GM21576 (cell line): ENCODE results near the gene DDX31.

Source experiments
- ATAC-seq: cut with Tn5 transposase; IDR thresholded peaks from one replicate; pipeline ENCODE4 v1.9.1; 2021; ENCODE audit warnings: mild to moderate bottlenecking, moderate library complexity; ENCODE audit not compliant: unreplicated experiment

Gene DDX31

GRCh38 chr9:132674485-132674884 lies 4.7 kb upstream of the DDX31 start:
- ATAC-seq, result no peak

GRCh38 chr9:132673355-132673754 lies 3.6 kb upstream of the DDX31 start:
- ATAC-seq, result no peak

GRCh38 chr9:132672413-132672690 lies 2.6 kb upstream of the DDX31 start:
- ATAC-seq, result no peak

DNA sequence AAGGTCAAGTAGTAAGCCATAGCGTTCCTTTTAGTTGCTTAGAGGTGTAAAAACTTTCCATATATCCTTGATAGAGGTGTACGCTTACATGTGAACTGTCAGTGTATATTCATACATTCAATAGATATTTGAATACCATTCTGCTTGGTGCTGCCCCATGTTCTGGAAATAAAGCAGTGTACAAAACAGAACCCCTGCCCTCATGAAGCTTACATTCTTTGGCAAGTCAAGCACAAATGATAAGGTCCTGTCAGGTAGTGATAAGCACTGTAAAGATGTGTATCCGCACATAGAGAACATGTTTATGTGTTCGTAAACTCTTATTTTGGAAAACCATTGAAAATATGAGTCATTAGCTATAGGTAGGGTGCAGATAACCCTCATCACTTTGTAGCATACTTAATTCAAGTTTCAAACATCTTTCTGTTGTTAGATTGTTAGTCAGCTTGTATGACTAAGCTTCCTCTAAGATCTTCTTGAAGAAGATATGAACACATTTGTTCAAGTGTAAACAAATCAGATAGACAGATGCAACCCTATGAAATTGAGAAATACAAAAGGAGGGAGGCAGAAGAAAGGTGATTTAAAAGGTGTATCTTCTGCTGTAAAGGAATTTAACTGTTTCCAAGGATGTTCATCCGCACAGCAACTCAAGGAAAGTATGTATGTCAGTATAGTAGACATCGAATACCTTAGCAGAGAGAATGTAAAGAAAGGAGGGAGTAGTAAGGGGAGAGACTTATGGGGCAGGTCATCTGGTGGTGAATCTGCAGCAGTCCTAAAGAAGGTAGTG lies 2.0 kb upstream of the DDX31 start:
- no peak for ATAC-seq

GRCh38 chr9:132670457-132671391 lies 941 bp upstream of the DDX31 start, which contains the start of gene GTF3C4:
TSS of gene GTF3C4 (plus strand) at chr9:132670464. CDS start at chr9:132670599, 135 bp downstream.
- ATAC-seq, result no peak

GRCh38 chr9:132669319-132669697 lies 475 bp downstream of the DDX31 start:
- ATAC-seq, result no peak

GRCh38 chr9:132663851-132664250 lies 5.9 kb downstream of the DDX31 start:
- ATAC-seq, result no peak

- no peak for ATAC-seq
Observed at GRCh38 chr9:132663117-132663516, 6.7 kb downstream of the DDX31 start.

- no peak for ATAC-seq
Observed at GRCh38 chr9:132662152-132662945, 7.4 kb downstream of the DDX31 start.

DNA sequence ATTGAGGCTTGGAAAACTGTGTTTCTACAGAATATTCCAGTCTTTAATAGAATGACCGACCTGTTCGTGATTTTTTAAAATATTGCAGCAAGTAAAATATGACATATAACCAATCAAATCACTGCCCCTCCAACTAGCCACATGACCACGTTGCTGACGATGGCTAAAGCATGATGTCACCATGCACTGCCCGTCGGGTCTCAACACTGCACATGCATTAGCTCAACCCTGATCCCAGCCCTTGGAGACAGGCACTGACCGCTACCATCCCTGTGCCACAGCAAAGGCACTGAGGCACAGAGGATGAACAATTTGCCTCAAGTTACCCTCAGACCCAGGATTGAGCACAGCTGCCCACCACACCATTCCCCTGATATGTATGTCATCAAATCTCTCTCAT lies 13.5 kb downstream of the DDX31 start:
- no peak for ATAC-seq

DNA sequence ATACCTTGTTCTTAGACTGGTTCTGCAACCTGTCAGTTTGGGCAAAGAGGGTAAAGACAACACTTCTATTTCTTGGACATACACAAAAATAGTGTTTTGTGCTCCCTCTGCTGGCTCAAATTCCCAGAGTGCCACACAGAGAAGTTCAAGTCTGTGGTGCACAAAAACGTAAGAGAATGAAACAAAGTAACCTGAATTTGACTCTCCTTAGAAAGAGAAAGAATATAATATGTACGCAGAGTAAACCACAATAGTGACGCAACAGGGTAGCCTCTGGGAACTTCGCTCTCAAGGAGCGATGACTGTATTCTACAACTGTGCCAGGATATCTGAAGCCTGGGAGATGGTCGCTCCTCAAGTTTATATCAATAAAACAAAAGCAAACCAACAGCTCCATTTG lies 18.5 kb downstream of the DDX31 start:
- ATAC-seq, result no peak

- ATAC-seq, result no peak
Observed at GRCh38 chr9:132648685-132649084, 21.1 kb downstream of the DDX31 start.

GRCh38 chr9:132648283-132648682 lies 21.5 kb downstream of the DDX31 start:
- ATAC-seq, result no peak

DNA sequence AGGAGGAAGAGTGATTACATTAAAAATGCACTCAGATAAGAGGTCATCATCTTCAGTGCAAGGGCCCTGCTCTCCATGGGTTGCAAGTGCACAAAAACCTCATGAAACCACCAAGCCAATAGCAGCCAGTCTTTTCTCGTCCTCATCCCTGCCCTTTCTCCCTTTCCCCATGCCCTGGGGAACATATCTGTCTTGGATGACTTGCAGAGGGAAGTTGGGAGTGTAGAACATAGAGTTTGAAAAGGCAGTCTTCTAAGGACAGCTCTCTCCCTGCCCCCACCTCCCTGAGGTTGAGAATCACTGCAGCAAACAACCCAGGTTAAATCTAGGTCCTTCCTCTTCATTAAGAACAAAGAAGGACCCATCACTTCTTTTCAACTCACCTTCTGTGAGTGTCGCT lies 22.0 kb downstream of the DDX31 start:
- ATAC-seq, result no peak

DNA sequence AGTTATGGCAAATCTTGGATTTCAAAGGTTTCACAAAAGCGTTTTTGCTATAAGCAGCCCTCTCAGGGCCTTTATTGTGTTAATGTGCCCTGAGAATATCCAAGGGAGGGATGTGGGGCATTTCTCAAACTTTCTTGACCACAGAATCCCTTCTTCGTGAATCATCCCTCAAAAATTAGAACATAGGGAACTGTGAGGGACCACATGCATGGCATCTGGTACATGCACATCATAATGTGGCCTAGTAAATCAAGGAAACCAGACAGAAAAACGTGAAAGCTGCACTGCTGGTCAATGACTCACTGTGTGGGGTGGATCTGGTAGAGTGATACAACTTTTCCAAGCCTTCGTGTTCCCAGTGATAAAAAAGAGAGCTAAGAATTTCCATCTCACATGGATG lies 22.4 kb downstream of the DDX31 start:
- ATAC-seq, result no peak

DNA sequence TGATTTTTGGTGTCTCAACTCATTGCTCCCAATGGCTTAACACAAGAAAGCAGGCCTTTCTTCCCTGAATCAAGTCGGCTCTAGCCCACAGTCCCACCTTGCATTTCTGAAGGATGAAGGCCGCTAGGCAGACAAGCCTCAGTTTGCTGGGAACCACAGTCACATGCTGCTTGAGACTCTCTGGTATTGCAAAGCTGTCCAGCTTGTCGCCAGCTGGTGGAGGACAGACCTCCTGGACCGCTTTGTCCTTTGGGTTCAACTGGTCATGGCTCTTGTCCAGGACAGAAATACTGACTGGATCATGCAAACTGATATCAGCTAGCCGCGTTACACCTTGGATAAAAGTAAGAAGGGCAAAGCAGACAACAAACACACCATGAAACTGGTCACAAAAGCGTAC lies 23.1 kb downstream of the DDX31 start:
- no peak for ATAC-seq

DNA sequence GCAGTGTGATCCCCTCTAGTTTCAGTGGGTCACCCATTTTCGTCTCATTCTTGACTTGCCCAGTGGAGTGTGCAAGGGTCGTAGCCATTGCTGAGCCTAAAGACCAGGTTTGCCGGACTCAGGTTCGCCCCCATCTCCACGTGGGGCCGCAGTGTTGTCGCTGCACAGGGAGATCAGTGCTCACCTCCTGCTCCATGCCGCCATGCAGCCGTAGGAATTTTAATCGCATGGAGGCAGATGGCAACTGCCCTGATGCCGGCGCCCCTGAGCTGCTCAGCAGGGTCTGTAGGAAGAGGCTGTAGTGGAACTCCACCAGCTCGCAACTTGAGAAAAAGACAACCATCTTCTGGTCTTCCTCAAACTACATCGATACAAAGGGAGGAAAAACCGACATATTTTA lies 24.1 kb downstream of the DDX31 start:
- ATAC-seq, result no peak

DNA sequence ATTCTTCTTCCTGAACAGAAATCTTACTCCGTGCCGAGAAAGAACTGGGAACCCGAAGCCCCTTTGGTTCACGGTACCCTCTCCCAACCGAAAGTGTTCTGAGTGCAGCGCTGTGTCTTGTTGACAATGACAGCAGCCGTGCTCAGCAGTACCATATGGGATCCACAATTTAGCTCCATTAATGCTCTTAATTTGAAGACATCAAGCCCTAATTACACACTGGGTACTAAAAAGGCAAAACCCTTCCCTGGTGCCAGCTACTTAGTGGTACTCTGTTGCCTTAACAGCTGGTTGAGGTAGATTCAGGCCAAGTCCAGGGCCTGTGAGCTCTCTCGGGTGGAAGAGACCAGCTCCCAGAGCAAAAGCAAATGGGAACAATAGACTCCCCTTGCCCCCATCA lies 24.5 kb downstream of the DDX31 start:
- ATAC-seq, result no peak

- no peak for ATAC-seq
Observed at GRCh38 chr9:132644251-132644650, 25.5 kb downstream of the DDX31 start.

- no peak for ATAC-seq
Observed at GRCh38 chr9:132641216-132641615, 28.6 kb downstream of the DDX31 start.

DNA sequence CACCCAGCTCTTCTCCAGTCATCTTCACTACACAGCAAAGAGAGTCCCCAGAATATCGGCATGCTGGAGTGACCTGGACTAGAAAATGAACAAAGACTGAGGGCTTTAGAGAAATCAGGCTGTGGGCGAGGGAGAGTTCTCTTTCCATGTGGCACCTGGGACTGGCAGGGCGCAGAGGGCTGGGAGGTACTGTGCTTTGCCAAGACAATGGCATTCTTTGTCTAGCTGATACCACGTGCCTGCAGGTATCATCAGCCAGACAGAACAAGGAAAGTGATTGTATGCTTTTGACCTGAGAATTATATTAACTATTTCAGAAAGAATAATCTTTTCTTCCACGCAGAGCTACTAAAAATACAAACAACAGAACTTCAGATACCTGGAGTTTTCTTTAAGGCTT lies 30.5 kb downstream of the DDX31 start:
- no peak for ATAC-seq
